Peyer's patch (tissue), 4 donors: Measurements from ENCODE around the gene SHISA4.

Source experiments
- CTCF ChIP-seq, 6 experiments: fragments of 450-650 bp in 4 of 6; fragments of 200-600 bp in 2 of 6; sonication (generic) in 1 of 6; IDR thresholded peaks; one replicate each; pipeline ENCODE4 v1.5.1; 2017 to 2019; ENCODE audit warnings: antibody characterized with exemption in 6 of 6, mild to moderate bottlenecking in 3 of 6, moderate library complexity in 1 of 6
- POLR2A ChIP-seq, 2 donors: fragments of 450-650 bp; IDR thresholded peaks; one replicate each; pipeline ENCODE4 v1.5.1; 2017; ENCODE audit warnings: antibody characterized with exemption in 2 of 2, mild to moderate bottlenecking in 2 of 2, moderate library complexity in 2 of 2

GRCh38 chr1:201883266-201883665 is 5.4 kb upstream of the SHISA4 start:
- TF ChIP-seq POLR2A (IDR thresholded peaks at IDR 0.05) (no peak), CTCF (IDR thresholded peaks at IDR 0.05) (no peak)
